ENCODE measurements around the gene TMPO. TPM values are rescaled to one million over a fixed set of nuclear protein-coding genes. Genes with fewer than 3 reads are reported as not detected.
A peak's percentile ranks its signal among the peaks of the same experiment; 100 is the strongest.

The TMPO gene
- total RNA-seq, 2 experiments from 2014 or later: 64.1 to 73.3 TPM

GRCh38 chr12:98530068-98530467 is 14.7 kb downstream of the TMPO start:
- Mint-ChIP-seq H3K27me3 (no peaks in the 10 kb centered on the region), H3K27ac (no peak overlapping the region)
- peaks cover 69% of the 10 kb centered on the region for H3K36me3 ChIP-seq (ENCODE audit: insufficient read depth, low read length)

GRCh38 chr12:98532687-98533304 is 17.4 kb downstream of the TMPO start:
- Mint-ChIP-seq H3K4me3 (no peak overlapping the region), H3K27me3 (no peaks in the 10 kb centered on the region), H3K36me3 (ENCODE audit: low read depth) (peaks cover 94% of the 10 kb centered on the region), H3K4me1 (ENCODE audit: low read depth) (peaks cover 22% of the 10 kb centered on the region), H3K27ac (peak overlapping the region; percentile 15), H3K9me3 (no peaks in the 10 kb centered on the region)
- Histone ChIP-seq H3K9me3 (ENCODE audit: control insufficient read depth in 1 of 2, insufficient read depth in 1 of 2, low read length in 2 of 2) (no peaks in the 10 kb centered on the region), H3K27me3 (ENCODE audit: control insufficient read depth in 1 of 2, insufficient read depth in 2 of 2, low read length in 2 of 2) (no peaks in the 10 kb centered on the region), H3K36me3 (ENCODE audit: insufficient read depth, low read length) (peaks cover 80% of the 10 kb centered on the region), H3K4me3 (ENCODE audit: low read length) (no peak overlapping the region), H3K4me1 (ENCODE audit: insufficient read depth, low read length) (no peaks in the 10 kb centered on the region), H3K27ac (ENCODE audit: low read depth in 1 of 2, low read length in 2 of 2) (no peak overlapping the region)
- CTCF ChIA-PET: interaction anchor here (0.6 to 2.4 kb wide), 12 partner anchors 11 to 52 kb away, joined by 3 to 12 read pairs (median 4); partner anchors contain the start of gene TMPO
- DNase-seq (peak in 3 of 14 experiments; percentile 60 to 72 (median 70)), ATAC-seq (ENCODE audit: poor library complexity) (peak; percentile 60)
- TF ChIP-seq CTCF (IDR thresholded peaks at IDR 0.05): peak; percentile 75
- intact Hi-C loops (cut with DNase I, micrococcal nuclease): loop anchor here (5.0 kb wide), 3 partner anchors 40 to 1955 kb away; no protein-coding TSS in a partner anchor
- POLR2A ChIA-PET: interaction anchor here (0.8 to 1.3 kb wide), 3 partner anchors 17 to 42 kb away, joined by 3 to 5 read pairs (median 3); partner anchors contain the start of gene TMPO

More at GRCh38 chr12:98530068-98530467, 14.7 kb downstream of the TMPO start:
- Histone ChIP-seq H3K27me3 (ENCODE audit: control insufficient read depth in 1 of 2, insufficient read depth in 2 of 2, low read length in 2 of 2) (no peaks in the 10 kb centered on the region), H3K4me3 (ENCODE audit: low read length) (no peak overlapping the region), H3K27ac (ENCODE audit: low read depth in 1 of 2, low read length in 2 of 2) (no peak overlapping the region), H3K4me1 (ENCODE audit: insufficient read depth, low read length) (peaks cover 8% of the 10 kb centered on the region), H3K9me3 (ENCODE audit: control insufficient read depth in 1 of 2, insufficient read depth in 1 of 2, low read length in 2 of 2) (no peaks in the 10 kb centered on the region)
- CTCF ChIA-PET: no interaction called here
- no peak for TF ChIP-seq CTCF (IDR thresholded peaks at IDR 0.05)
- no peak for DNase-seq
- peaks cover 38% of the 10 kb centered on the region for H3K4me1 Mint-ChIP-seq (ENCODE audit: low read depth)
- H3K9me3 Mint-ChIP-seq: no peaks in the 10 kb centered on the region
- intact Hi-C loops (cut with DNase I, micrococcal nuclease): loop anchor here (5.0 kb wide), 3 partner anchors 38 to 1953 kb away; no protein-coding TSS in a partner anchor
- no peak for ATAC-seq (ENCODE audit: poor library complexity)
- peaks cover 86% of the 10 kb centered on the region for H3K36me3 Mint-ChIP-seq (ENCODE audit: low read depth)
- H3K4me3 Mint-ChIP-seq: no peak overlapping the region
- POLR2A ChIA-PET: interaction anchor here (1.0 kb wide), 1 partner anchor 64 kb away, joined by 3 read pairs; the partner anchor contains the start of gene SLC25A3

GRCh38 chr12:98533723-98534251 is 18.4 kb downstream of the TMPO start:
- Histone ChIP-seq H3K36me3 (ENCODE audit: insufficient read depth, low read length) (peaks cover 81% of the 10 kb centered on the region), H3K9me3 (ENCODE audit: control insufficient read depth in 1 of 2, insufficient read depth in 1 of 2, low read length in 2 of 2) (no peaks in the 10 kb centered on the region), H3K4me1 (ENCODE audit: insufficient read depth, low read length) (no peaks in the 10 kb centered on the region), H3K4me3 (ENCODE audit: low read length) (no peak overlapping the region), H3K27ac (ENCODE audit: low read depth in 1 of 2, low read length in 2 of 2) (no peak overlapping the region), H3K27me3 (ENCODE audit: control insufficient read depth in 1 of 2, insufficient read depth in 2 of 2, low read length in 2 of 2) (no peaks in the 10 kb centered on the region)
- Mint-ChIP-seq H3K4me3 (no peak overlapping the region), H3K27me3 (no peaks in the 10 kb centered on the region), H3K36me3 (ENCODE audit: low read depth) (peaks cover 94% of the 10 kb centered on the region), H3K27ac (peak overlapping the region; percentile 15), H3K9me3 (no peaks in the 10 kb centered on the region), H3K4me1 (ENCODE audit: low read depth) (peaks cover 20% of the 10 kb centered on the region)
- POLR2A ChIA-PET: interaction anchor here (0.7 to 1.2 kb wide), 2 partner anchors 17 to 42 kb away, joined by 4 to 5 read pairs; no protein-coding TSS in a partner anchor
- DNase-seq: no peak
- no peak for TF ChIP-seq CTCF (IDR thresholded peaks at IDR 0.05)
- CTCF ChIA-PET: interaction anchor here (1.3 to 2.0 kb wide), 3 partner anchors 16 to 33 kb away, joined by 3 to 12 read pairs (median 5); partner anchors contain the start of gene TMPO
- no peak for ATAC-seq (ENCODE audit: poor library complexity)
- intact Hi-C loops (cut with DNase I, micrococcal nuclease): loop anchor here (5.0 kb wide), 3 partner anchors 41 to 1956 kb away; no protein-coding TSS in a partner anchor
